ENCODE data around the gene SRSF12.

The SRSF12 gene

DNA sequence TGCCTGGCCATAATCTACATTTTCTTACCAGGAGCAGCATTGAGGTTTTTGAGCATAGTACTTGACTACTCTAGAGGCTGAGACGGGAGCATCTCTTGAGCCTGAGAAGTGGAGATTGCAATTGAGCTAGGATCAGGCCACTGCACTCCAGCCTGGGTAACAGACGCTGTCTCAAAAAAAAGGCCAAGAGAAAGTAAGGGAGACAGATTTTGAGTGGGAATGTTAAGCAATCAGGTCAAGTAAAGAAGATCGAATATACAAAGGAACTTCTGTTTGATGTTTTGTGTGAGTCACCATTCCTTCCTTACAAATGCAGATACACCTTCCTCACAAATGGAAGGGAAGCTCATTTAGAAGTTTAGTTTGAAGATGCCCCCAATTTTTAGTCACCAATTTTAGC, 32.9 kb downstream of the SRSF12 start:
- no peak overlapping the region for H3K9ac ChIP-seq
- TF ChIP-seq, protein P1, sequence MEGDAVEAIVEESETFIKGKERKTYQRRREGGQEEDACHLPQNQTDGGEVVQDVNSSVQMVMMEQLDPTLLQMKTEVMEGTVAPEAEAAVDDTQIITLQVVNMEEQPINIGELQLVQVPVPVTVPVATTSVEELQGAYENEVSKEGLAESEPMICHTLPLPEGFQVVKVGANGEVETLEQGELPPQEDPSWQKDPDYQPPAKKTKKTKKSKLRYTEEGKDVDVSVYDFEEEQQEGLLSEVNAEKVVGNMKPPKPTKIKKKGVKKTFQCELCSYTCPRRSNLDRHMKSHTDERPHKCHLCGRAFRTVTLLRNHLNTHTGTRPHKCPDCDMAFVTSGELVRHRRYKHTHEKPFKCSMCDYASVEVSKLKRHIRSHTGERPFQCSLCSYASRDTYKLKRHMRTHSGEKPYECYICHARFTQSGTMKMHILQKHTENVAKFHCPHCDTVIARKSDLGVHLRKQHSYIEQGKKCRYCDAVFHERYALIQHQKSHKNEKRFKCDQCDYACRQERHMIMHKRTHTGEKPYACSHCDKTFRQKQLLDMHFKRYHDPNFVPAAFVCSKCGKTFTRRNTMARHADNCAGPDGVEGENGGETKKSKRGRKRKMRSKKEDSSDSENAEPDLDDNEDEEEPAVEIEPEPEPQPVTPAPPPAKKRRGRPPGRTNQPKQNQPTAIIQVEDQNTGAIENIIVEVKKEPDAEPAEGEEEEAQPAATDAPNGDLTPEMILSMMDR (conservative IDR thresholded peaks at IDR 0.05; ENCODE audit: low read depth, low read length), result no peak
- H3K79me2 ChIP-seq (ENCODE audit: insufficient read depth, low read depth), result peaks cover 28% of the 10 kb centered on the region
- H3K4me3 ChIP-seq (IDR thresholded peaks at IDR 0.05; ENCODE audit: insufficient read depth, low read depth, low read length), result no peak overlapping the region
- H3K27ac ChIP-seq, result no peak overlapping the region
- no peaks in the 10 kb centered on the region for H3K36me3 ChIP-seq (ENCODE audit: insufficient read depth)
- H3K27me3 ChIP-seq (ENCODE audit: insufficient read depth, low read depth), result no peaks in the 10 kb centered on the region
- H2AFZ ChIP-seq (ENCODE audit: low read depth), result no peak overlapping the region
- H3K4me2 ChIP-seq, result no peak overlapping the region
- H4K20me1 ChIP-seq (ENCODE audit: insufficient read depth), result peaks cover 7% of the 10 kb centered on the region; the same call in 1 of the 2 replicates
- peaks cover 10% of the 10 kb centered on the region for H3K4me1 ChIP-seq (ENCODE audit: low read depth, poor library complexity, severe bottlenecking)

DNA sequence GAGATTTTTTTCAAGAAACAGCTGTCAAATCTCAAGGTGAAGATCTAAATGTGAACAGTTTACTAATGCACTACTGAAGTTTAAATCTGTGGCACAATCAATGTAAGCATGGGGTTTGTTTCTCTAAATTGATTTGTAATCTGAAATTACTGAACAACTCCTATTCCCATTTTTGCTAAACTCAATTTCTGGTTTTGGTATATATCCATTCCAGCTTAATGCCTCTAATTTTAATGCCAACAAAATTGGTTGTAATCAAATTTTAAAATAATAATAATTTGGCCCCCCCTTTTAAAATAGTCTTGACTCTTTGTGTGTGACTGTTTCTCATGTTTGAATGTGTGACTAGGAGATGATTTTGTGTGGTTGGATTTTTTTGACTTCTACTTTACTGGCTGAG, 33.3 kb downstream of the SRSF12 start:
- H3K4me2 ChIP-seq, result no peak overlapping the region
- H3K9ac ChIP-seq, result no peak overlapping the region
- H3K27ac ChIP-seq, result no peak overlapping the region
- TF ChIP-seq, protein P1 (conservative IDR thresholded peaks at IDR 0.05; ENCODE audit: low read depth, low read length), result no peak
- no peak overlapping the region for H2AFZ ChIP-seq (ENCODE audit: low read depth)
- no peaks in the 10 kb centered on the region for H3K36me3 ChIP-seq (ENCODE audit: insufficient read depth)
- H3K79me2 ChIP-seq (ENCODE audit: insufficient read depth, low read depth), result peaks cover 28% of the 10 kb centered on the region
- H3K27me3 ChIP-seq (ENCODE audit: insufficient read depth, low read depth), result no peaks in the 10 kb centered on the region
- H3K4me3 ChIP-seq (IDR thresholded peaks at IDR 0.05; ENCODE audit: insufficient read depth, low read depth, low read length), result no peak overlapping the region
- peaks cover 7% of the 10 kb centered on the region; the same call in 1 of the 2 replicates for H4K20me1 ChIP-seq (ENCODE audit: insufficient read depth)
- peaks cover 10% of the 10 kb centered on the region for H3K4me1 ChIP-seq (ENCODE audit: low read depth, poor library complexity, severe bottlenecking)

GRCh38 chr6:89082486-89082891, 35.4 kb downstream of the SRSF12 start:
- peak overlapping the region; percentile 84 for H3K9ac ChIP-seq
- no peaks in the 10 kb centered on the region for H3K36me3 ChIP-seq (ENCODE audit: insufficient read depth)
- H3K79me2 ChIP-seq (ENCODE audit: insufficient read depth, low read depth), result peaks cover 28% of the 10 kb centered on the region
- no peaks in the 10 kb centered on the region for H3K27me3 ChIP-seq (ENCODE audit: insufficient read depth, low read depth)
- H2AFZ ChIP-seq (ENCODE audit: low read depth), result peak overlapping the region; percentile 52; the same call in 1 of the 2 replicates
- H3K4me3 ChIP-seq (IDR thresholded peaks at IDR 0.05; ENCODE audit: insufficient read depth, low read depth, low read length), result no peak overlapping the region
- H3K27ac ChIP-seq, result peak overlapping the region; percentile 72
- peaks cover 7% of the 10 kb centered on the region; the same call in 1 of the 2 replicates for H4K20me1 ChIP-seq (ENCODE audit: insufficient read depth)
- TF ChIP-seq, protein P1 (conservative IDR thresholded peaks at IDR 0.05; ENCODE audit: low read depth, low read length), result no peak
- H3K4me1 ChIP-seq (ENCODE audit: low read depth, poor library complexity, severe bottlenecking), result peaks cover 10% of the 10 kb centered on the region
- peak overlapping the region; percentile 84 for H3K4me2 ChIP-seq

DNA sequence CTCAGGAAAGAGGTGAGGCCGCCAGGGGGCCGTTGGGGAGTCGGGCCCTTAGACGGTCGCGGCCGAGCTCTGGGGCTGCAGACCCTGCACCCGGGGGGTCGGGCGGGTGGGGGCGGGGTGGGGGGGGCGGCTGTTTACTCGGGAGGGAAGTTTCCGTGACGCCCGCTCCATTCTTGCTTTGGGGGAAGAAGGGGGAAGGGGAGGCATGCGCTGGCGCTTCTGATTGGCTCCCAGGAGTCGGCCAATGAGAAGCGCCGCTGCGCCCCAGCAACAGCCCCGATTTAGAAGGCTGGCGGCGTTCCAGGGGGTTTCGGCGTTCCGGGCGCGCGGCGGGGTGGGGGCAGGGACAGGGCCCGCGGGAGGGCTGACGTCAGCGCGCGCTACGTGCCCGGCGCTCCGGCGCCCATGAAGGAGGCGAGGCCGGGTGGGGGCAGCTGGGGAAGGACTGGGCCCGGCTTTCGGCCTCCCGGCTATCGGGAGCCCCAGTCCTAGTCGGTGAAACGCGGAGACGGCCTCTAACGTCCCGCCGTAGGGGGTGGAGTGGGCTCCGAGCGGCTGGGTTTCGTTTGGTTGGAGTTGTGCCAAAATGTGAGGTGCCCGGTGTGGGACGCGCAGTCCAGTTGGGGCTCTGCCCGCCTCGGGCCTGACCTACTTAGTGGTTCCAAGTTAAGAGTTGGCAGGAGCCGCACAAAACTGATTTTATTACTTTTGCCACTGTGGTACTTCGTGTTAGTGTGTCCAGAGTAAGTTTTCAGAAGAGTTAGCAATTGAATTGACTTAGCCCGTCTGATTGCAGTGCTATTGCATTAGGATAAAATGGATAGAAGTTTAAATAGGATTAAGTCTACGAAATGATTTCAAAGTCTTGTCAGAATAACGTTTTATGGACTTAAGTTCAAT, 36.2 kb downstream of the SRSF12 start:
- Histone ChIP-seq H3K27me3 (ENCODE audit: insufficient read depth, low read depth) (no peaks in the 10 kb centered on the region), H3K9ac (peak overlapping the region; percentile 88), H3K4me2 (peak overlapping the region; percentile 84), H3K27ac (peak overlapping the region; percentile 87), H4K20me1 (ENCODE audit: insufficient read depth) (peaks cover 7% of the 10 kb centered on the region; the same call in 1 of the 2 replicates), H3K79me2 (ENCODE audit: insufficient read depth, low read depth) (peaks cover 28% of the 10 kb centered on the region), H3K4me3 (IDR thresholded peaks at IDR 0.05; ENCODE audit: insufficient read depth, low read depth, low read length) (no peak overlapping the region), H3K36me3 (ENCODE audit: insufficient read depth) (no peaks in the 10 kb centered on the region), H2AFZ (ENCODE audit: low read depth) (peak overlapping the region; percentile 52; the same call in 1 of the 2 replicates), H3K4me1 (ENCODE audit: low read depth, poor library complexity, severe bottlenecking) (peaks cover 10% of the 10 kb centered on the region)
- TF ChIP-seq, protein P1 (conservative IDR thresholded peaks at IDR 0.05; ENCODE audit: low read depth, low read length), result no peak

All from KMS-11 (cell line).